NCI-H2081 treated with DMSO at 0.1 percent for 48 hours (cell line): ENCODE measurements around the gene SLC9A5.

Experiments used
- DNase-seq: peaks from one replicate; lab custom pipeline; 2025; lab: John Stamatoyannopoulos, UW

The SLC9A5 gene

GRCh38 chr16:67248401-67249177, at the start of gene SLC9A5:
SLC9A5 (plus strand) TSS chr16:67248979; CDS start chr16:67249015, 36 bp downstream.
- no peak for DNase-seq

DNA sequence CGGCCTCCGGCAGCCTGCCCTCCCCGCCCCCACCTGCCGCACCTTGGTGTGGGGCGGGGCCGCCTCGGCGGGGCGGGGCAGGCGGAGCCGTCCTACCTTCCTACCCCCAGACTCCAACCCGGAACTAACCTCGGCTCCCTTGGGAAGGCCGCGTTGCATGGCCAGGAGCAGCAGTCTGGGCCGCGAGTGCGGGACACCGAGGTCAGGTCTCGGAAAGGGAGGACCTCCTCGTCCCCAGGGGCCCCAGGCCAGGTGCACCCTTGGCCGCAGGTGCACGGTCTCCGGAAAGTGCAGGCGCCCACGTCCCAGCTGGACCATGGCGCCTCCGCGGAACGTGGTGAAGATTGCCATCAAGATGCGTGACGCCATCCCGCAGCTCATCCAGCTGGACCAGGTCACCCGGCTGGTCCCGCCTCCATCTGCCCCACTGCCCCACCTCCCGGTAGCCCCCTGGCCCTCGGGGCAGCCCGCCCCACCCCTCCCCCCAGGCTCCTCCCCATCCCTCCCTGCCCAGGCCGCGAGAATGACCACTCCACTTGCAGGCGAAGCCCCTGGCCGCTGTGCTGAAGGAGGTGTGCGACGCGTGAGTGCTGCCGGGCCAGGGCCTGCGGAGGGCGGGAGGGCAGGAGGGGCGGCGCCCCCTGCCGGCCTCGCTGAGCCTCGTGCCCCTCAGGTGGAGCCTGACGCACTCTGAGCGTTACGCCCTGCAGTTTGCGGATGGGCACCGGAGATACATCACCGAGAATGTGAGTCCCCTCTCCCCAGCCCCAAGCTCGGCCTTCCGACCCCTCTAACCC, 49.6 kb upstream of the SLC9A5 start, which contains the start of gene ELMO3:
Gene ELMO3, plus strand, starts transcription at position 121 of the 797 bp plus-strand sequence. Its CDS starts 196 bp downstream, at position 317.
- no peak for DNase-seq

DNA sequence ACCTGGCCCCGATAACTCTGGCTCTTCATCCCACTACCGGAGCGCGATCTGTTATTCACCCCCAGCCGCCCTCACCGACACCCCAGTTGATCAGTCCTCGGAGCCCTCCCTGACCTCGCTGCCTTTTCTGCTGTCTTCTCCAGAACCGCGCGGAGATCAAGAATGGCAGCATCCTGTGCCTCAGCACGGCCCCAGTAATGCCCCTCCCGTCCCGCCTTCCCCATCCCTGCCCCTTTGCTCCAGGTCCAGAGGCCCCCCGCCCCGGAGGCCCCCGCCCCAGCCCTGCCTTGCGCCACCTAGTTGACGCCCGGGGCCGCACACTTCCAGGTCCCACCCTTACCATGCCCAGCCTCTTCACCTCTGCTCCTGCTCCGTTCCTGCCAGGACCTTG, 49.0 kb upstream of the SLC9A5 start:
- no peak for DNase-seq

DNA sequence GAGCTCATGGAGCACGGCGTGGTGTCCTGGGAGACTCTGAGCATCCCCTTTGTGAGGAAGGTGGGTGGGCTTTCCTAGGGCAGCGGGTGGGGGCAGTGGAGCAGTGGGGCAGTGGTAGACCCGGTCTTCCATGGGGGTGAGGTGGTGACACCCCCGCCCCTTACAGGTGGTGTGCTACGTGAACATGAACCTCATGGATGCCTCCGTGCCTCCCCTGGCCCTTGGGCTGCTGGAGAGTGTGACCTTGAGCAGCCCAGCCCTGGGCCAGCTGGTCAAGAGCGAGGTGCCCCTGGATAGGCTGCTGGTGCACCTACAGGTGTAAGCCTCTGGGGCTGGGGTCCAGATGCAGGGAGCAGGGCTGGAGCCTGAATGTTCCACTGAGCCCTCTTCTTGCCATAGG, 48.3 kb upstream of the SLC9A5 start:
- DNase-seq = no peak

- DNase-seq = no peak
Observed at GRCh38 chr16:67201411-67202345, 47.1 kb upstream of the SLC9A5 start.

- DNase-seq = no peak
Observed at GRCh38 chr16:67202426-67202825, 46.4 kb upstream of the SLC9A5 start.

GRCh38 chr16:67202956-67203493, 45.8 kb upstream of the SLC9A5 start:
- DNase-seq = no peak

- no peak for DNase-seq
Observed at GRCh38 chr16:67204076-67204475, 44.7 kb upstream of the SLC9A5 start.

- DNase-seq = no peak
Observed at GRCh38 chr16:67206129-67206837, 42.5 kb upstream of the SLC9A5 start.

- no peak for DNase-seq
Observed at GRCh38 chr16:67206838-67207248, 41.9 kb upstream of the SLC9A5 start.

DNA sequence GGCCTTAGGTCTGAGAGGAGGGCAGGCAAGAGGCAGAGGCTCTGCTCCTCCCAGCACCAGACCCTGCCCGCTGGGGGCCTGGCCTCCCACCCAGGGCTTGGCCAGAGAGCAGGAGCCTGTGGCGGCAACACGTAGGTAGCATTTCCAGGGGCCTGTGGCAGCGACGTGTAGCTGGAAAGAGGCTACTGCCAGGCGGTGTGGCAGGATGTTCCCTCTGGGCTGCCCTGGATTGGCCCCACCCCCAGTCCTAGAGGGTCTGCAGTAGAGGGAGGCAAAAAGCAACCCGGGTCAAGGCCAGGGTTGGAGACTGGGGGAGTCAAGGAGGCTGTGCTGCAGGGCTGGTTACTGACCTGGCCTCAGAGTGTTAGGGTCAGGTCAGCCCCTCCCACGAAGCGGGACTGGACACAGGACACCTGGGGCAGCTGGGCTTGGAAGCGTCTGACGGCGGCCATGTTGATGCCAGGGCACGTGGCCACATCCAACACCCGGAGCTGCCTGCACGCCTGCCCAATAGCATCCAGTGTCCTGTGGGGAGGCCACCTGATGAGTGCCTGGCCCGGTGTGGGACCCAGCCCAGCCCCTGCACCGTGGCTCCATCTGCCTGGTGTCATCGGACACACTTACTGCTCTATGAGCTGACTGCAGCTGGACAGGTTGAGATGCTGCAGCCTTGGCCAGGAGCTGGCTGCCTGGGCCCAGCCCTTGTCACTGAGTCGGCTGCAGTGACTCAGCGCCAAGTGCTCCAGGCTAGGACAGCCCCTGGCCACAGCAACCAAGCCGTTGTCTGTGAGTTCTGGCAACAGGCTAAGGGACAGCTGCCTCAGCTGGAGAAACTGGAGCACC, 41.3 kb upstream of the SLC9A5 start:
- no peak for DNase-seq

DNA sequence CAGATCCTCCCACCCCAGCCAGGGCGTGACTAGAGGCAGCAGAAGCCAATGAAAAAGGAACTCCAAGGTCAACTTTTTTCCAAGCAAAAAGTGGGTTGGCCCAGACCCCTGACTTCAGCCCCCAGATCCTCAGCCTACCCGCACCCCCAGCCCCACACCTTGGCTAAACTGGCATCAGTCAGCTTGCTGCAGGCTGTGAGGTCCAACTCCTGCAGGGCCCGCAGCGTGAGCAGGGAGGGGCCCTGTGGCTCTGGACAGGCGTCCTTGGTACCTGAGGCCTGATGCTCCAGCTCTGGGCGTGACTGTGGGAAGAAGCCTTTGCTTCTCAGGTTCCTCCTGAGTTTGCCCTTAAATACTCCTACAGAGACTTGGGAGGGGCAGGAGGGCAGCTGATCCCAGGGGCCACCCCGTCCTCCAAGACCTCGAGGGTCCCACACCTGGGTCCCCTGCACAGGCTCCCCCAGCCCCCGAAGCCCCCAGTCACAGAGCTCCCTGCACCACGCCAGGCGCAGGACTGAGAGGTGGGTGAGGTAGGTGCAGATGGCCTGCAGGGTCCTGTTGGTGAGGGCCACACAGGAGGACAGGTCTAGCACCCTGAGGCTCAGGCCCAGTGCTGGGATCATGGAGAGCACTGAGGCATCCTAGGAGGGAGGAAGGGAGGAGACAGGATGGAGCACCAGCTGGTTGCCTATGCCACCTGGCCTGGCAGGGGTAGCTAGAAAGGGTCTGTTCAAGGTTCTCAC, 40.5 kb upstream of the SLC9A5 start:
- no peak for DNase-seq

GRCh38 chr16:67209565-67209964, 39.2 kb upstream of the SLC9A5 start:
- DNase-seq = no peak

GRCh38 chr16:67210069-67210937, 38.5 kb upstream of the SLC9A5 start:
- no peak for DNase-seq

- DNase-seq = no peak
Observed at GRCh38 chr16:67211674-67212073, 37.1 kb upstream of the SLC9A5 start.

DNA sequence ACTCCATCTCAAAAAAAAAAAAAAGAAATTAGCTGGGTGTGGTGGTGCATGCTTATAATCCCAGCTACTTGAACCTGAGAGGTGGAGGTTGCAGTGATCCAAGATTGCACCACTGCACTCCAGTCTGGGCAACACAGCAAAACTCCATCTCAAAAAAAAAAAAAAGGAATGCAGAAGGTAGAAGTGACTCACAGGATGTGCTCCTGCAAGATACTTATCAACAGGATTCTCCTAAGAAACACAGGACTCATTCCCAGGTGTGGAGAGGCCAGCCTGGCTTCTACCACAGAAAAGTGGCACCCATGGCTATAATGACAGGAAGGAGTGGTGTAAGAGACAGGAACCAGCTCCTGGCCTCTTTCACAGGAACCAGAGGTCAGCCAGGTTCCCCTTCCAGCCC, 36.0 kb upstream of the SLC9A5 start:
- DNase-seq = no peak

DNA sequence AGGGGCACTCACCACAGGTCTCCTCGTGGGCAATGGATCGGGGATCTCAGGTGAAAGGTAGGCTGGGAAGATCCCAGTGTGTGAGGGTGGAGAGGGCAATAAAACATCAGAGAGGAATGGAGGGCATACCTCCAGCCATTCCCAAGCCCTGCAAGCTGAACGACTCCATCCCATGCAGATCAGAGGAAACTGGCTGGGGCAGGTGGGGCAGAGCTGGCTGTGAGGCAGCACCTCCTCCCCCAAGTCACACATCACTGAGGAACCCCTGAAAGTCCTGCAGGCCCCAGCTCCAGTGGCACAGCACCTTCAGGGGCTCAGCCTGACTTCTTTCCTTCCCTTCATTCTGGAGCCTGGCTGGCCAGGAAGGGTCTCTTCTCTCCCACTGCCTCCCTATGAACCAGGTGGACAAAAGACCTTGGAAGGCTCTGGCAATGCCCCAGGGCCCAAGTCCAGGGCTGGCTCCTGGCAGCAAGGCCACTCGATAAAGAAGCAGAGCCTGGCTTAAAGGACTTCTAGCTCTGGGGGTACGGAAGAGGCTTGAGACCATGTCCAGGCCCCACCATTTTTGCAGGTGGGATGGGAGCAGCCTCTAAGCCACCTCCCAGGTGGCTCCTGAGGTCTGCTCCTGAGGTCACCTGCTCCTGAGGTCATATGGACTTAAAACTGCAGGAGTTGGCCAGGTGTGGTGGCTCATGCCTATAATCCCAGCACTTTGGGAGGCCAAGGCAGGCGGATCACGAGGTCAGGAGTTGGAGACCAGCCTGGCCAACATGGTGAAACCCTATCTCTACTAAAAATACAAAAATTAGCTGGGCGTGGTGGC, 35.4 kb upstream of the SLC9A5 start:
- no peak for DNase-seq

DNA sequence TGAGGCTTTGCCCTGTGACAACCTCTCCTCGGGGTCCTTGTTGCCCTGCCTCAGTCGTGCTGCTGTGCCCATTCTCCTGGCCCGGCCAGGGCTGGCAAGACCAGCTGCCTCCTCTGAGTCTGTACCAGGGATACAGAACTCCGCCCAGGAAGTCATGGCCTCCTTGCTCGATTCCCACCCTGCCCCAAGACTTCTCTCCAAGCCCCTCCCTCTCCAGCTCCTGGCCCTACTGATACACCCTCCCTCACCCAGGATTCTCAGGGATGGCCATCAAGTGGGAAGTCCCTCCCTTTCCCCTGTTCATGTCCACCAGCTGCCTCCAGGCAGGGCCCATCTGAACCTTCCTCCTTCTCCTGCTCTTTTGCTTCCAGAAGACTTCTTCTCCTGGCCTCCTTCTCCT, 33.1 kb upstream of the SLC9A5 start:
- DNase-seq = no peak
